Sigmoid colon (tissue), 4 donors: Measurements from ENCODE around the gene HTR1D.

Experiments
- CTCF ChIP-seq, 4 experiments: fragments of 450-650 bp in 3 of 4; fragments of 200-600 bp in 1 of 4; IDR thresholded peaks; one replicate each; pipeline ENCODE4 v1.5.1; 2016 to 2019; ENCODE audit warnings: antibody characterized with exemption in 4 of 4, mild to moderate bottlenecking in 3 of 4, moderate library complexity in 2 of 4
- EP300 ChIP-seq, 4 donors: sonication (generic); formaldehyde crosslinking; IDR thresholded peaks; one replicate each; pipeline ENCODE4 v1.6.1; 2017; ENCODE audit warnings: antibody characterized with exemption in 4 of 4
- POLR2A ChIP-seq, 2 donors: fragments of 450-650 bp; IDR thresholded peaks; one replicate each; pipeline ENCODE4 v1.6.1; 2016; ENCODE audit warnings: antibody characterized with exemption in 2 of 2, mild to moderate bottlenecking in 2 of 2, moderate library complexity in 2 of 2
- POLR2AphosphoS5 ChIP-seq, 4 donors: sonication (generic); formaldehyde crosslinking; IDR thresholded peaks; one replicate each; pipeline ENCODE4 v1.6.1; 2017; ENCODE audit warnings: antibody characterized with exemption in 4 of 4

- TF ChIP-seq EP300 (IDR thresholded peaks at IDR 0.05) = no peak
- TF ChIP-seq CTCF (IDR thresholded peaks at IDR 0.05) = no peak
- no peak for TF ChIP-seq POLR2A (IDR thresholded peaks at IDR 0.05)
- TF ChIP-seq POLR2AphosphoS5 (IDR thresholded peaks at IDR 0.05) = no peak
Measured at GRCh38 chr1:23187637-23188036, 29.7 kb downstream of the HTR1D start.
